PC-3 (cell line): ENCODE data around the gene FBXL13. TPM values are rescaled to one million over a fixed set of nuclear protein-coding genes. Genes with fewer than 3 reads are reported as not detected.

Experiments used
- ATAC-seq: fragments of 200-7000 bp; cut with Tn5 transposase; 2 replicates; pipeline ENCODE4 v1.9.1; 2020; ENCODE audit warnings: mild to moderate bottlenecking, moderate library complexity
- BruUV-seq: library from RNA; stranded (reverse); fragments of 400-500 nt; replicated peaks from 2 replicates; lab custom pipeline; 2021; lab: Mats Ljungman, UMichigan
- CTCF ChIA-PET: fragments of 300-600 bp; sonication (Branson Sonifier 250); formaldehyde crosslinking; loops from one replicate; lab custom pipeline; 2022; ENCODE audit warnings: antibody characterized with exemption; lab: Charles Lee
- POLR2A ChIA-PET: fragments of 300-600 bp; sonication (Branson Sonifier 250); formaldehyde crosslinking; loops from one replicate; lab custom pipeline; 2022; ENCODE audit warnings: antibody characterized with exemption; ENCODE audit not compliant: unreplicated experiment; lab: Charles Lee
- DNase-seq: peaks from one replicate; pipeline ENCODE4 v3.0.0-alpha.2; 2015
- H2AFZ ChIP-seq: fragments of 300-600 bp; sonication (generic); 2 replicates; pipeline ENCODE4 v1.6.0; 2016; ENCODE audit warnings: antibody characterized with exemption, low read length
- H3F3A ChIP-seq: fragments of 300-600 bp; sonication (generic); one replicate; pipeline ENCODE4 v1.6.0; 2017; ENCODE audit warnings: antibody characterized with exemption, low read length, control low read depth, mild to moderate bottlenecking; ENCODE audit not compliant: unreplicated experiment
- H3K27ac ChIP-seq: fragments of 300-600 bp; sonication (generic); 2 replicates; pipeline ENCODE4 v1.5.1; 2016; ENCODE audit warnings: mild to moderate bottlenecking, low read length
- H3K27me3 ChIP-seq: fragments of 300-600 bp; sonication (generic); 2 replicates; pipeline ENCODE4 v1.6.1; 2016; ENCODE audit warnings: low read length, mixed read lengths
- H3K36me3 ChIP-seq: fragments of 300-600 bp; sonication (generic); 2 replicates; pipeline ENCODE4 v1.6.1; 2016; ENCODE audit warnings: low read depth, mixed run types, low read length, mixed read lengths
- H3K4me1 ChIP-seq: fragments of 300-600 bp; sonication (generic); 2 replicates; pipeline ENCODE4 v1.5.1; 2016; ENCODE audit warnings: low read length; ENCODE audit not compliant: insufficient read depth
- H3K4me2 ChIP-seq: fragments of 300-600 bp; sonication (generic); 2 replicates; pipeline ENCODE4 v1.6.0; 2016; ENCODE audit warnings: low read length
- H3K4me3 ChIP-seq: fragments of 300-600 bp; sonication (generic); 2 replicates; pipeline ENCODE4 v1.5.1; 2016; ENCODE audit warnings: mild to moderate bottlenecking, low read length, mixed read lengths
- H3K79me2 ChIP-seq: fragments of 300-600 bp; sonication (generic); 2 replicates; pipeline ENCODE4 v1.6.1; 2017; ENCODE audit warnings: low read length, mixed read lengths
- H3K9ac ChIP-seq: fragments of 300-600 bp; sonication (generic); 2 replicates; pipeline ENCODE4 v1.6.0; 2016; ENCODE audit warnings: mild to moderate bottlenecking, low read length
- H3K9me2 ChIP-seq: fragments of 300-600 bp; sonication (generic); replicated peaks from 2 replicates; pipeline ENCODE4 v1.6.1; 2016; ENCODE audit warnings: mixed run types, low read length, mixed read lengths
- H3K9me3 ChIP-seq: fragments of 300-600 bp; sonication (generic); 2 replicates; pipeline ENCODE4 v1.6.1; 2016; ENCODE audit warnings: low read length, mixed read lengths
- H4K20me1 ChIP-seq: fragments of 300-600 bp; sonication (generic); 2 replicates; pipeline ENCODE4 v1.6.1; 2016; ENCODE audit warnings: low read length, mixed read lengths
- EZH2 ChIP-seq: fragments of 300-600 bp; sonication (generic); IDR thresholded peaks from one replicate; pipeline ENCODE4 v1.6.1; 2017; ENCODE audit warnings: antibody characterized with exemption, mild to moderate bottlenecking, low read length; ENCODE audit not compliant: unreplicated experiment
- EZH2phosphoT487 ChIP-seq: fragments of 300-600 bp; sonication (generic); IDR thresholded peaks from 2 replicates; pipeline ENCODE4 v1.6.1; 2018; ENCODE audit warnings: mild to moderate bottlenecking, antibody characterized with exemption, low read length, borderline replicate concordance
- intact Hi-C: fragments of 100-400 bp; cut with micrococcal nuclease; formaldehyde crosslinking; loops from 2 replicates; pipeline ENCODE4 v1.9.0; 2023
- total RNA-seq: library from RNA; depleted of rRNA; stranded (reverse); fragments of >200 nt; gene quantifications from 2 replicates; pipeline ENCODE4 v1.2.3, GENCODE V29; 2014
- TF ChIP-seq, protein P1 (sequence below): fragments of 300-600 bp; sonication (generic); conservative IDR thresholded peaks from 2 replicates; pipeline ENCODE4 v1.5.1; 2017; ENCODE audit warnings: antibody characterized with exemption, low read depth, mild to moderate bottlenecking, low read length

Gene FBXL13
- total RNA-seq, 1 experiment from 2014 or later: 1.1 TPM

GRCh38 chr7:102916881-102917280 is 157.7 kb downstream of the FBXL13 start:
- no peaks in the 10 kb centered on the region for H4K20me1 ChIP-seq
- no peaks in the 10 kb centered on the region for H3K36me3 ChIP-seq
- H3K4me3 ChIP-seq: no peak overlapping the region
- H3K9me2 ChIP-seq: no peaks in the 10 kb centered on the region
- POLR2A ChIA-PET: interaction anchor here (0.7 kb wide), 1 partner anchor 28 kb away, joined by 12 read pairs; no protein-coding TSS in a partner anchor
- H3K4me2 ChIP-seq: peak overlapping the region; percentile 21; the same call in 1 of the 2 replicates
- peak; percentile 7 for DNase-seq
- no TSS peak for BruUV-seq
- ATAC-seq: no peak; the same call in 1 of the 2 replicates
- TF ChIP-seq EZH2phosphoT487 (no peak), EZH2 (no peak)
- TF ChIP-seq, protein P1, sequence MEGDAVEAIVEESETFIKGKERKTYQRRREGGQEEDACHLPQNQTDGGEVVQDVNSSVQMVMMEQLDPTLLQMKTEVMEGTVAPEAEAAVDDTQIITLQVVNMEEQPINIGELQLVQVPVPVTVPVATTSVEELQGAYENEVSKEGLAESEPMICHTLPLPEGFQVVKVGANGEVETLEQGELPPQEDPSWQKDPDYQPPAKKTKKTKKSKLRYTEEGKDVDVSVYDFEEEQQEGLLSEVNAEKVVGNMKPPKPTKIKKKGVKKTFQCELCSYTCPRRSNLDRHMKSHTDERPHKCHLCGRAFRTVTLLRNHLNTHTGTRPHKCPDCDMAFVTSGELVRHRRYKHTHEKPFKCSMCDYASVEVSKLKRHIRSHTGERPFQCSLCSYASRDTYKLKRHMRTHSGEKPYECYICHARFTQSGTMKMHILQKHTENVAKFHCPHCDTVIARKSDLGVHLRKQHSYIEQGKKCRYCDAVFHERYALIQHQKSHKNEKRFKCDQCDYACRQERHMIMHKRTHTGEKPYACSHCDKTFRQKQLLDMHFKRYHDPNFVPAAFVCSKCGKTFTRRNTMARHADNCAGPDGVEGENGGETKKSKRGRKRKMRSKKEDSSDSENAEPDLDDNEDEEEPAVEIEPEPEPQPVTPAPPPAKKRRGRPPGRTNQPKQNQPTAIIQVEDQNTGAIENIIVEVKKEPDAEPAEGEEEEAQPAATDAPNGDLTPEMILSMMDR: no peak
- H3K79me2 ChIP-seq: no peaks in the 10 kb centered on the region
- no peaks in the 10 kb centered on the region for H3K9me3 ChIP-seq
- H3K27ac ChIP-seq: no peak overlapping the region
- H3K27me3 ChIP-seq: no peaks in the 10 kb centered on the region
- no peak overlapping the region for H3K9ac ChIP-seq
- H3K4me1 ChIP-seq: peaks cover 12% of the 10 kb centered on the region
- no peak overlapping the region for H2AFZ ChIP-seq
- intact Hi-C loops: loop anchor here (5.0 kb wide), 1 partner anchor 125 kb away; no protein-coding TSS in a partner anchor
- no peaks in the 10 kb centered on the region for H3F3A ChIP-seq
- CTCF ChIA-PET: interaction anchor here (0.7 kb wide), 1 partner anchor 44 kb away, joined by 8 read pairs; no protein-coding TSS in a partner anchor

- peak; percentile 94 for ATAC-seq
- Histone ChIP-seq H3K4me3 (no peak overlapping the region), H3K4me2 (peak overlapping the region; percentile 21; the same call in 1 of the 2 replicates), H3K79me2 (no peaks in the 10 kb centered on the region), H4K20me1 (no peaks in the 10 kb centered on the region), H3K4me1 (peaks cover 12% of the 10 kb centered on the region), H2AFZ (no peak overlapping the region), H3K27me3 (no peaks in the 10 kb centered on the region), H3F3A (no peaks in the 10 kb centered on the region), H3K36me3 (no peaks in the 10 kb centered on the region), H3K27ac (no peak overlapping the region), H3K9me3 (no peaks in the 10 kb centered on the region), H3K9ac (no peak overlapping the region), H3K9me2 (no peaks in the 10 kb centered on the region)
- TF ChIP-seq EZH2 (no peak), EZH2phosphoT487 (no peak)
- TF ChIP-seq, protein P1: no peak
- no TSS peak for BruUV-seq
- DNase-seq: peak; percentile 85
- intact Hi-C loops: loop anchor here (5.0 kb wide), 1 partner anchor 124 kb away; no protein-coding TSS in a partner anchor
- CTCF ChIA-PET: interaction anchor here (0.6 to 0.7 kb wide), 2 partner anchors 43 to 119 kb away, joined by 3 to 8 read pairs; no protein-coding TSS in a partner anchor
- POLR2A ChIA-PET: interaction anchor here (0.7 kb wide), 1 partner anchor 28 kb away, joined by 12 read pairs; no protein-coding TSS in a partner anchor
Observed at GRCh38 chr7:102916426-102916825, 158.2 kb downstream of the FBXL13 start.

DNA sequence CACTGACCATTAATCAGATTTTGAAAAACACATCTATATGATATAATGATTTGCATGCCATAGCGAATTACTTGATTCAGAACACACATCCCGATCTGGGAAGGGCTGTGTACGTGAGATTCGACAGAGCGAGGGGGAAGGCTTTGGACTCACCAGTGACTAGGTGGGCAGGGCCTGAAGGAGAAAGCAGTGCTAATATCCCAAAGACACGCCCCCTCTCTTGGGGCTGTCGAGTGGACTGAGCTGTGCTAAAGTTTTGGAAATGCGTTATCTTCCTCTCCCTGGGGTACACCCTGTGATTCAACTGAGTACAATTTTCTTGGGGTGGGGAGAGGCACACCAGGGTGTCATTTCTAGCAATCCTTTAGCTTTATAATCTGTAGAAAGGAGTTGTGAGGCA is 160.0 kb downstream of the FBXL13 start:
- ChIA-PET CTCF (no interaction called here), POLR2A (no interaction called here)
- BruUV-seq: no TSS peak
- ATAC-seq (no peak), DNase-seq (no peak)
- Histone ChIP-seq H3K27ac (no peak overlapping the region), H3K4me3 (no peak overlapping the region), H3F3A (no peaks in the 10 kb centered on the region), H4K20me1 (no peaks in the 10 kb centered on the region), H3K9me3 (no peaks in the 10 kb centered on the region), H3K9ac (no peak overlapping the region), H3K36me3 (no peaks in the 10 kb centered on the region), H2AFZ (no peak overlapping the region), H3K9me2 (no peaks in the 10 kb centered on the region), H3K79me2 (no peaks in the 10 kb centered on the region), H3K27me3 (no peaks in the 10 kb centered on the region), H3K4me1 (peaks cover 12% of the 10 kb centered on the region), H3K4me2 (no peak overlapping the region)
- intact Hi-C loops: no loop called here
- TF ChIP-seq EZH2: no peak
- TF ChIP-seq, protein P1: no peak
- TF ChIP-seq EZH2phosphoT487: no peak
